BJ (cell line): ENCODE measurements around the gene ADAM19. TPM values are rescaled to one million over a fixed set of nuclear protein-coding genes. Genes with fewer than 3 reads are reported as not detected.

Source experiments
- CTCF ChIA-PET: fragments of 350-600 bp; formaldehyde crosslinking; extraction: SDS; loops from one replicate; lab custom pipeline; 2021; ENCODE audit warnings: antibody characterized with exemption, inconsistent platforms; lab: Yijun Ruan, JAX
- POLR2A ChIA-PET: fragments of 300-600 bp; sonication (Branson Sonifier 250); formaldehyde crosslinking; extraction: SDS; loops from one replicate; lab custom pipeline; 2021; ENCODE audit warnings: antibody characterized with exemption; lab: Charles Lee
- DNase-seq: peaks from one replicate; pipeline ENCODE4 v3.0.0-alpha.2; 2011; ENCODE audit warnings: low read depth
- H3K27me3 ChIP-seq: 2 replicates; pipeline ENCODE4 v1.6.0; 2011; ENCODE audit warnings: low read length; ENCODE audit not compliant: control insufficient read depth, insufficient read depth
- H3K36me3 ChIP-seq: 2 replicates; pipeline ENCODE4 v1.5.1; 2011; ENCODE audit warnings: low read length; ENCODE audit not compliant: control insufficient read depth, insufficient read depth
- H3K4me3 ChIP-seq: 2 replicates; pipeline ENCODE4 v1.5.1; 2011; ENCODE audit warnings: low read depth, mild to moderate bottlenecking, control low read depth, low read length
- CTCF ChIP-seq: IDR thresholded peaks from 2 replicates; pipeline ENCODE4 v1.5.1; 2011; ENCODE audit warnings: low read depth, mild to moderate bottlenecking, control low read depth, inconsistent platforms, low read length, moderate library complexity; ENCODE audit not compliant: insufficient read depth
- polyA plus RNA-seq: library from polyadenylated mRNA; depleted of rRNA; stranded (reverse); fragments of >200 nt; gene quantifications from 2 replicates; pipeline ENCODE4 v1.2.3, GENCODE V29; 2011

Gene ADAM19
- polyA plus RNA-seq, 1 experiment = 68.3 TPM

GRCh38 chr5:157530226-157530972, 45.2 kb downstream of the ADAM19 start:
- TF ChIP-seq CTCF = no peak
- H3K4me3 ChIP-seq = no peak overlapping the region
- no peak for DNase-seq
- peaks cover 11% of the 10 kb centered on the region for H3K36me3 ChIP-seq
- no peaks in the 10 kb centered on the region for H3K27me3 ChIP-seq
- ChIA-PET POLR2A (no interaction called here), CTCF (interaction anchor here (1.2 to 1.4 kb wide), 2 partner anchors 11 to 13 kb away, joined by 3 to 4 read pairs; no protein-coding TSS in a partner anchor)

GRCh38 chr5:157529002-157529401, 46.6 kb downstream of the ADAM19 start:
- Histone ChIP-seq H3K4me3 (no peak overlapping the region), H3K27me3 (no peaks in the 10 kb centered on the region), H3K36me3 (peaks cover 8% of the 10 kb centered on the region)
- POLR2A ChIA-PET = no interaction called here
- CTCF ChIA-PET = interaction anchor here (1.2 to 1.4 kb wide), 2 partner anchors 12 kb away, joined by 3 to 4 read pairs; no protein-coding TSS in a partner anchor
- TF ChIP-seq CTCF = no peak
- DNase-seq = no peak

GRCh38 chr5:157528036-157528632, 47.4 kb downstream of the ADAM19 start:
- POLR2A ChIA-PET = interaction anchor here (0.6 kb wide), 1 partner anchor 19 kb away, joined by 3 read pairs; no protein-coding TSS in a partner anchor
- Histone ChIP-seq H3K36me3 (peaks cover 8% of the 10 kb centered on the region), H3K4me3 (no peak overlapping the region), H3K27me3 (no peaks in the 10 kb centered on the region)
- TF ChIP-seq CTCF = no peak
- CTCF ChIA-PET = no interaction called here
- no peak for DNase-seq

- H3K27me3 ChIP-seq = no peaks in the 10 kb centered on the region
- POLR2A ChIA-PET = no interaction called here
- TF ChIP-seq CTCF = no peak
- no peaks in the 10 kb centered on the region for H3K36me3 ChIP-seq
- DNase-seq = no peak
- no peak overlapping the region for H3K4me3 ChIP-seq
- CTCF ChIA-PET = interaction anchor here (1.5 kb wide), 1 partner anchor 9 kb away, joined by 3 read pairs; no protein-coding TSS in a partner anchor
Measured at GRCh38 chr5:157524887-157525286, 50.7 kb downstream of the ADAM19 start.

GRCh38 chr5:157523976-157524375, 51.6 kb downstream of the ADAM19 start:
- no peak overlapping the region for H3K4me3 ChIP-seq
- POLR2A ChIA-PET = no interaction called here
- no peak for TF ChIP-seq CTCF
- CTCF ChIA-PET = interaction anchor here (0.8 kb wide), 1 partner anchor 15 kb away, joined by 4 read pairs; no protein-coding TSS in a partner anchor
- DNase-seq = no peak
- H3K27me3 ChIP-seq = no peaks in the 10 kb centered on the region
- H3K36me3 ChIP-seq = no peaks in the 10 kb centered on the region
